HepG2 (cell line): Measurements from ENCODE around the gene UBAP1. TPM values are rescaled to one million over a fixed set of nuclear protein-coding genes. Genes with fewer than 3 reads are reported as not detected.

Experiments used
- BHLHE40 ChIP-seq: IDR thresholded peaks from 2 replicates; pipeline ENCODE4 v1.6.1; 2011; ENCODE audit warnings: low read length, improper control_type of control experiment
- CREB1 ChIP-seq, 2 experiments: fragments of 450-650 bp in 1 of 2; IDR thresholded peaks; 2 replicates each; pipeline ENCODE4 v1.6.1; 2016 to 2017; ENCODE audit warnings: control low read depth in 1 of 2, mild to moderate bottlenecking in 1 of 2, missing compliant biosample characterization in 1 of 2, missing genetic modification characterization in 1 of 2
- CREM ChIP-seq, 2 experiments: sonication (generic) in 1 of 2; formaldehyde crosslinking in 1 of 2; IDR thresholded peaks; 2 replicates each; pipeline versions ENCODE4 v1.4.0 to v1.6.1; 2016 to 2020; ENCODE audit warnings: antibody characterized with exemption in 1 of 2, mild to moderate bottlenecking in 1 of 2, missing genetic modification reagents in 1 of 2
- KLF11 ChIP-seq: IDR thresholded peaks from 2 replicates; pipeline ENCODE4 v1.6.1; 2016; ENCODE audit warnings: missing compliant biosample characterization
- NAIF1 ChIP-seq: sonication (generic); formaldehyde crosslinking; IDR thresholded peaks from 2 replicates; pipeline ENCODE4 v1.5.0; 2020; ENCODE audit warnings: mild to moderate bottlenecking, missing genetic modification reagents, borderline replicate concordance
- RARA ChIP-seq: IDR thresholded peaks from 2 replicates; pipeline ENCODE4 v1.6.1; 2016; ENCODE audit warnings: missing genetic modification reagents, missing compliant biosample characterization
- SMYD3 ChIP-seq: sonication (generic); formaldehyde crosslinking; IDR thresholded peaks from 2 replicates; pipeline ENCODE4 v1.8.1; 2023; ENCODE audit warnings: mild to moderate bottlenecking, missing genetic modification reagents
- ZBTB37 ChIP-seq: sonication (generic); formaldehyde crosslinking; IDR thresholded peaks from 2 replicates; pipeline ENCODE4 v1.4.0; 2020; ENCODE audit warnings: mild to moderate bottlenecking, missing genetic modification reagents
- ZBTB7A ChIP-seq: sonication (generic); formaldehyde crosslinking; IDR thresholded peaks from 2 replicates; pipeline ENCODE4 v1.8.0; 2022; ENCODE audit warnings: mild to moderate bottlenecking, missing genetic modification reagents
- ZHX2 ChIP-seq, 2 experiments: sonication (generic) in 1 of 2; formaldehyde crosslinking in 1 of 2; IDR thresholded peaks; 2 replicates each; pipeline versions ENCODE4 v1.6.1 to v1.9.0; 2014 to 2022; ENCODE audit warnings: antibody characterized with exemption in 1 of 2, borderline replicate concordance in 1 of 2, inconsistent platforms in 1 of 2, low read depth in 1 of 2, missing genetic modification reagents in 1 of 2
- ZNF572 ChIP-seq: sonication (generic); formaldehyde crosslinking; IDR thresholded peaks from 2 replicates; pipeline ENCODE4 v1.5.1; 2020; ENCODE audit warnings: mild to moderate bottlenecking, missing genetic modification reagents
- ZNF773 ChIP-seq: sonication (generic); formaldehyde crosslinking; IDR thresholded peaks from 2 replicates; pipeline ENCODE4 v1.4.0; 2020; ENCODE audit warnings: missing genetic modification reagents, borderline replicate concordance
- ZNF788 ChIP-seq: sonication (generic); formaldehyde crosslinking; IDR thresholded peaks from 2 replicates; pipeline ENCODE4 v1.5.0; 2020; ENCODE audit warnings: mild to moderate bottlenecking, missing genetic modification reagents, borderline replicate concordance
- polyA plus RNA-seq, 8 experiments: library from polyadenylated mRNA; depleted of rRNA in 3 of 8; stranded (reverse) in 7 of 8; unstranded in 1 of 8; fragments of >200 nt; fragmentation: Illumina TruSeq in 4 of 8; extraction: Trizol in 4 of 8; gene quantifications; 2 replicates each; pipeline versions ENCODE4 v1.2.1 to v1.2.3, GENCODE V29; 2011 to 2016; ENCODE audit warnings: low read depth in 4 of 8, missing spikeins in 1 of 8, mixed read lengths in 1 of 8; ENCODE audit not compliant: insufficient read depth in 1 of 8
- total RNA-seq, 5 experiments: library from RNA; depleted of rRNA; stranded (reverse); fragments of >200 nt; fragmentation: Illumina TruSeq; extraction: Trizol; gene quantifications; 2 replicates each; pipeline ENCODE4 v1.2.3, GENCODE V29; 2016; ENCODE audit warnings: low read depth in 1 of 5
- TF ChIP-seq, protein P1 (sequence below): sonication (generic); formaldehyde crosslinking; IDR thresholded peaks from 2 replicates; pipeline ENCODE4 v1.9.0; 2021; ENCODE audit warnings: missing genetic modification reagents, mild to moderate bottlenecking, borderline replicate concordance
- TF ChIP-seq, protein P2 (sequence below): IDR thresholded peaks from 2 replicates; pipeline ENCODE4 v1.6.1; 2016; ENCODE audit warnings: low read depth

Gene UBAP1
- total and polyA plus RNA-seq, 2 of the 13 experiments (the other 11 are each of a cell fraction or from before 2014, with no cell fraction given): 19.5 to 40.5 TPM

GRCh38 chr9:34190996-34191892, 12.4 kb downstream of the UBAP1 start (continued):
- no peak for TF ChIP-seq ZNF572 (CRISPR knock-in tag)
- TF ChIP-seq SMYD3: peak; percentile 85; the same call in 1 of the 2 replicates
- TF ChIP-seq, protein P1, sequence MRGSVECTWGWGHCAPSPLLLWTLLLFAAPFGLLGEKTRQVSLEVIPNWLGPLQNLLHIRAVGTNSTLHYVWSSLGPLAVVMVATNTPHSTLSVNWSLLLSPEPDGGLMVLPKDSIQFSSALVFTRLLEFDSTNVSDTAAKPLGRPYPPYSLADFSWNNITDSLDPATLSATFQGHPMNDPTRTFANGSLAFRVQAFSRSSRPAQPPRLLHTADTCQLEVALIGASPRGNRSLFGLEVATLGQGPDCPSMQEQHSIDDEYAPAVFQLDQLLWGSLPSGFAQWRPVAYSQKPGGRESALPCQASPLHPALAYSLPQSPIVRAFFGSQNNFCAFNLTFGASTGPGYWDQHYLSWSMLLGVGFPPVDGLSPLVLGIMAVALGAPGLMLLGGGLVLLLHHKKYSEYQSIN (CRISPR knock-in tag): no peak
- TF ChIP-seq, protein P2, sequence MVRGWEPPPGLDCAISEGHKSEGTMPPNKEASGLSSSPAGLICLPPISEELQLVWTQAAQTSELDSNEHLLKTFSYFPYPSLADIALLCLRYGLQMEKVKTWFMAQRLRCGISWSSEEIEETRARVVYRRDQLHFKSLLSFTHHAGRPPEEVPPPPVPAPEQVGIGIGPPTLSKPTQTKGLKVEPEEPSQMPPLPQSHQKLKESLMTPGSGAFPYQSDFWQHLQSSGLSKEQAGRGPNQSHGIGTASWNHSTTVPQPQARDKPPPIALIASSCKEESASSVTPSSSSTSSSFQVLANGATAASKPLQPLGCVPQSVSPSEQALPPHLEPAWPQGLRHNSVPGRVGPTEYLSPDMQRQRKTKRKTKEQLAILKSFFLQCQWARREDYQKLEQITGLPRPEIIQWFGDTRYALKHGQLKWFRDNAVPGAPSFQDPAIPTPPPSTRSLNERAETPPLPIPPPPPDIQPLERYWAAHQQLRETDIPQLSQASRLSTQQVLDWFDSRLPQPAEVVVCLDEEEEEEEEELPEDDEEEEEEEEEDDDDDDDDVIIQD (CRISPR knock-in tag): peak; percentile 59; the same call in 1 of the 2 replicates
- no peak for TF ChIP-seq CREB1 (IDR thresholded peaks at IDR 0.05)
- TF ChIP-seq CREB1 (CRISPR knock-in tag; IDR thresholded peaks at IDR 0.05): no peak
- no peak for TF ChIP-seq ZBTB7A (CRISPR knock-in tag)
- TF ChIP-seq RARA (CRISPR knock-in tag): peak; percentile 21; the same call in 1 of the 2 replicates
- TF ChIP-seq BHLHE40: peak; percentile 59; the same call in 1 of the 2 replicates
- peak; percentile 40; the same call in 1 of the 2 replicates for TF ChIP-seq NAIF1
- no peak for TF ChIP-seq ZNF773
- TF ChIP-seq CREM (IDR thresholded peaks at IDR 0.05): peak; percentile 42
- no peak for TF ChIP-seq CREM (CRISPR knock-in tag; IDR thresholded peaks at IDR 0.05)
- TF ChIP-seq ZBTB37 (CRISPR knock-in tag): peak; percentile 82; the same call in 1 of the 2 replicates
- TF ChIP-seq KLF11 (CRISPR knock-in tag): no peak
- TF ChIP-seq ZNF788 (CRISPR knock-in tag): no peak
- 0 out of 2 replicates have a peak, but pooled peaks have one; percentile 45 for TF ChIP-seq ZHX2 (IDR thresholded peaks at IDR 0.05; ENCODE audit: low read depth)
- TF ChIP-seq ZHX2 (CRISPR knock-in tag; IDR thresholded peaks at IDR 0.05; ENCODE audit: borderline replicate concordance): no peak
